GM12878 (cell line): Measurements from ENCODE around the gene ITCH. TPM values are rescaled to one million over a fixed set of nuclear protein-coding genes. Genes with fewer than 3 reads are reported as not detected.

Experiments
- ATAC-seq: fragments of 200-7000 bp; cut with Tn5 transposase; 3 replicates; pipeline ENCODE4 v1.9.1; 2020; ENCODE audit warnings: mild to moderate bottlenecking, moderate library complexity
- BruUV-seq: library from RNA; stranded (reverse); fragments of 400-500 nt; replicated peaks from 2 replicates; lab custom pipeline; 2021; lab: Mats Ljungman, UMichigan
- CTCF ChIA-PET: fragments of 300-600 bp; sonication (Branson Sonifier 250); formaldehyde crosslinking; extraction: SDS; loops from one replicate; lab custom pipeline; 2021; ENCODE audit warnings: inconsistent platforms; lab: Yijun Ruan, JAX
- POLR2A ChIA-PET: fragments of 350-600 bp; formaldehyde crosslinking; extraction: SDS; loops from one replicate; lab custom pipeline; 2021; ENCODE audit warnings: inconsistent platforms; lab: Charles Lee
- RAD21 ChIA-PET: fragments of 300-600 bp; sonication (Branson Sonifier 250); formaldehyde crosslinking; loops from one replicate; lab custom pipeline; 2023; ENCODE audit warnings: antibody characterized with exemption; ENCODE audit not compliant: unreplicated experiment; lab: Charles Lee
- SMC1A ChIA-PET: fragments of 300-600 bp; sonication (Branson Sonifier 250); formaldehyde crosslinking; loops from one replicate; lab custom pipeline; 2023; ENCODE audit not compliant: unreplicated experiment, uncharacterized antibody; lab: Charles Lee
- DNase-seq: peaks from one replicate; pipeline ENCODE4 v3.0.0-alpha.2; 2011; ENCODE audit warnings: low read depth, low spot score
- FAIRE-seq: peaks from 3 replicates; lab custom pipeline; 2011; peaks lifted over from hg19 to GRCh38; lab: Jason Lieb, UNC
- H2AFZ ChIP-seq: 2 replicates; pipeline ENCODE4 v1.6.0; 2011; ENCODE audit warnings: low read depth, low read length, control low read depth; ENCODE audit not compliant: control insufficient read depth
- H3K27ac ChIP-seq: 2 replicates; pipeline ENCODE4 v1.5.1; 2011; ENCODE audit warnings: control low read depth; ENCODE audit not compliant: control insufficient read depth, insufficient read depth
- H3K27me3 ChIP-seq, 2 experiments: replicated peaks in 1 of 2; 2 replicates each; pipeline versions ENCODE4 v1.6.0 to v1.6.1; 2011; ENCODE audit warnings: low read length in 1 of 2; ENCODE audit not compliant: control insufficient read depth in 2 of 2, insufficient read depth in 2 of 2
- H3K36me3 ChIP-seq, 2 experiments: 2 replicates each; pipeline ENCODE4 v1.5.1; 2011; ENCODE audit warnings: low read length in 1 of 2; ENCODE audit not compliant: control insufficient read depth in 2 of 2, insufficient read depth in 2 of 2
- H3K4me1 ChIP-seq: 2 replicates; pipeline ENCODE4 v1.6.1; 2011; ENCODE audit warnings: mild to moderate bottlenecking, low read length, moderate library complexity, mixed read lengths; ENCODE audit not compliant: control insufficient read depth, insufficient read depth
- H3K4me2 ChIP-seq: 2 replicates; pipeline ENCODE4 v1.6.0; 2011; ENCODE audit warnings: control low read depth; ENCODE audit not compliant: control insufficient read depth, insufficient read depth
- H3K4me3 ChIP-seq: fragments of 200-600 bp; sonication (generic); 2 replicates; pipeline ENCODE4 v1.5.1; 2016
- H3K79me2 ChIP-seq: 2 replicates; pipeline ENCODE4 v1.6.0; 2011; ENCODE audit warnings: low read length; ENCODE audit not compliant: control insufficient read depth, insufficient read depth
- H3K9ac ChIP-seq: 2 replicates; pipeline ENCODE4 v1.8.0; 2011; ENCODE audit warnings: low read length, control low read depth, mixed read lengths; ENCODE audit not compliant: control insufficient read depth, insufficient read depth
- H3K9me3 ChIP-seq: replicated peaks from 3 replicates; pipeline ENCODE4 v1.5.1; 2011; ENCODE audit warnings: mild to moderate bottlenecking, low read length; ENCODE audit not compliant: control insufficient read depth, insufficient read depth
- H4K20me1 ChIP-seq: 2 replicates; pipeline ENCODE4 v1.6.0; 2011; ENCODE audit not compliant: control insufficient read depth, insufficient read depth
- CTCF ChIP-seq, 3 experiments: IDR thresholded peaks in 2 of 3; conservative IDR thresholded peaks in 1 of 3; 2 replicates each; pipeline ENCODE4 v1.5.1; 2011; ENCODE audit warnings: low read depth in 3 of 3, low read length in 3 of 3, mild to moderate bottlenecking in 3 of 3, control low read depth in 2 of 3, moderate library complexity in 2 of 3, inconsistent platforms in 1 of 3, mixed read lengths in 1 of 3; ENCODE audit not compliant: control insufficient read depth in 2 of 3, insufficient read depth in 1 of 3; ENCODE audit errors: extremely low read depth in 1 of 3
- E2F8 ChIP-seq: fragments of 450-650 bp; IDR thresholded peaks from 2 replicates; pipeline ENCODE4 v1.6.1; 2018; ENCODE audit warnings: mild to moderate bottlenecking, low read depth, moderate library complexity; ENCODE audit not compliant: partially characterized antibody
- ESRRA ChIP-seq: IDR thresholded peaks from 2 replicates; pipeline ENCODE4 v1.6.1; 2012; ENCODE audit warnings: mild to moderate bottlenecking, low read length, improper control_type of control experiment
- EZH2 ChIP-seq: IDR thresholded peaks from 2 replicates; pipeline ENCODE4 v1.6.1; 2012; ENCODE audit warnings: low read depth, mild to moderate bottlenecking, control low read depth, inconsistent platforms, low read length, borderline replicate concordance; ENCODE audit not compliant: control insufficient read depth
- KDM1A ChIP-seq: fragments of 200-600 bp; sonication (generic); IDR thresholded peaks from 2 replicates; pipeline ENCODE4 v1.6.1; 2016; ENCODE audit warnings: borderline replicate concordance
- NFXL1 ChIP-seq: fragments of 450-650 bp; IDR thresholded peaks from 2 replicates; pipeline ENCODE4 v1.6.1; 2017; ENCODE audit warnings: antibody characterized with exemption, mild to moderate bottlenecking, borderline replicate concordance
- PAX5 ChIP-seq: IDR thresholded peaks from 2 replicates; pipeline ENCODE4 v1.6.1; 2011; ENCODE audit warnings: low read depth, low read length, borderline replicate concordance
- PML ChIP-seq: IDR thresholded peaks from 2 replicates; pipeline ENCODE4 v1.6.1; 2012; ENCODE audit warnings: low read length, inconsistent platforms
- SIN3A ChIP-seq: IDR thresholded peaks from 2 replicates; pipeline ENCODE4 v1.6.1; 2012; ENCODE audit warnings: low read depth, low read length, improper control_type of control experiment
- SIX5 ChIP-seq: IDR thresholded peaks from 2 replicates; pipeline ENCODE4 v1.6.1; 2011; ENCODE audit warnings: mild to moderate bottlenecking, low read depth, low read length, moderate library complexity; ENCODE audit not compliant: severe bottlenecking
- SMC3 ChIP-seq: IDR thresholded peaks from 2 replicates; pipeline ENCODE4 v1.6.1; 2011; ENCODE audit warnings: low read length, improper control_type of control experiment, borderline replicate concordance
- SREBF1 ChIP-seq: IDR thresholded peaks from 2 replicates; pipeline ENCODE4 v1.6.1; 2012; ENCODE audit warnings: mild to moderate bottlenecking, low read length
- SREBF2 ChIP-seq: IDR thresholded peaks from 2 replicates; pipeline ENCODE4 v1.6.1; 2012; ENCODE audit warnings: mild to moderate bottlenecking, low read length
- SUZ12 ChIP-seq: fragments of 200-600 bp; sonication (generic); IDR thresholded peaks from one replicate; pipeline ENCODE4 v1.6.1; 2018; ENCODE audit warnings: antibody characterized with exemption, mild to moderate bottlenecking; ENCODE audit not compliant: unreplicated experiment
- TBL1XR1 ChIP-seq: IDR thresholded peaks from 2 replicates; pipeline ENCODE4 v1.6.1; 2012; ENCODE audit warnings: low read depth, low read length, improper control_type of control experiment
- WGBS: methylation state at CpG from one replicate; pipeline ENCODE4 v1.1.6; 2016; ENCODE audit warnings: low lambda C conversion rate; ENCODE audit not compliant: insufficient replicate concordance, insufficient coverage; ENCODE audit errors: missing lambda C conversion rate; 5-methylcytosine and 5-hydroxymethylcytosine counted together
- in situ Hi-C: fragments of 300-500 bp; cut with MboI; formaldehyde crosslinking; loops from 9 replicates; pipeline ENCODE4 v1.14.3; 2018; ENCODE audit warnings: mixed read lengths
- intact Hi-C: fragments of 100-400 bp; cut with micrococcal nuclease; formaldehyde crosslinking; loops from one replicate; pipeline ENCODE4 v1.14.2; 2022; ENCODE audit not compliant: unreplicated experiment
- polyA plus RNA-seq, 11 experiments: library from polyadenylated mRNA; depleted of rRNA in 4 of 11; unstranded in 6 of 11; stranded (reverse) in 5 of 11; fragments of >200 nt; fragmentation: Nextera tagmentation in 4 of 11; fragmentation: Illumina TruSeq in 1 of 11; extraction: Ambion mirVana in 4 of 11; extraction: Trizol in 1 of 11; gene quantifications; 1 replicate in 1 of 11; 2 replicates in 10 of 11; pipeline versions ENCODE4 v1.2.1 to v1.2.3, GENCODE V29; 2011 to 2016; ENCODE audit warnings: inconsistent platforms in 2 of 11, missing spikeins in 2 of 11, low read depth in 1 of 11
- total RNA-seq, 4 experiments: library from RNA; depleted of rRNA in 3 of 4; stranded (reverse); fragments of >200 nt in 3 of 4; fragmentation: Illumina TruSeq in 1 of 4; extraction: Trizol in 1 of 4; gene quantifications; 2 replicates each; pipeline versions ENCODE4 v1.2.1 to v1.2.3, GENCODE V29; 2013 to 2021

The ITCH gene
- total and polyA plus RNA-seq, 10 of the 15 experiments (the other 5 are each of a cell fraction or from before 2014, with no cell fraction given): 7.5 to 46.1 (median 21.5) TPM

- TF ChIP-seq PAX5: no peak
- peak; percentile 31 to 50 (median 35); a peak in 4 of 6 replicates for TF ChIP-seq CTCF (IDR thresholded peaks at IDR 0.05 in 2 of 3, conservative IDR thresholded peaks at IDR 0.05 in 1 of 3; ENCODE audit: control insufficient read depth in 2 of 3, extremely low read depth in 1 of 3, insufficient read depth in 1 of 3, low read depth in 3 of 3, low read length in 3 of 3)
- TF ChIP-seq, all 136 proteins: peak for 5
These were observed 173.8 kb downstream of the ITCH start (continued) for GRCh38 chr20:34536798-34537394.

- ChIA-PET RAD21 (interaction anchor here (0.6 to 5.7 kb wide), 7 partner anchors 168 to 347 kb away, joined by 3 to 35 read pairs (median 5); no protein-coding TSS in a partner anchor), CTCF (interaction anchor here (0.9 to 5.7 kb wide), 8 partner anchors 26 to 232 kb away, joined by 3 to 93 read pairs (median 6); no protein-coding TSS in a partner anchor), SMC1A (interaction anchor here (0.7 to 5.7 kb wide), 5 partner anchors 136 to 232 kb away, joined by 3 to 50 read pairs (median 7); partner anchors contain the start of gene TP53INP2), POLR2A (interaction anchor here (1.1 kb wide), 1 partner anchor 233 kb away, joined by 3 read pairs; no protein-coding TSS in a partner anchor)
- H3K27me3 ChIP-seq: no peaks in the 10 kb centered on the region
- DNase-seq (no peak), ATAC-seq (no peak), FAIRE-seq (no peak)
- H2AFZ ChIP-seq: no peak overlapping the region
- no peak overlapping the region for H3K27ac ChIP-seq
- in situ Hi-C loops (loop anchor here (5.0 kb wide), 1 partner anchor 230 kb away; no protein-coding TSS in a partner anchor), intact Hi-C loops (loop anchor here (1.0 to 5.0 kb wide), 2 partner anchors 171 to 230 kb away; no protein-coding TSS in a partner anchor)
- H3K4me2 ChIP-seq: no peak overlapping the region
- peaks cover 4% of the 10 kb centered on the region; the same call in 1 of the 2 replicates for H3K4me1 ChIP-seq
- peaks cover 18 to 30% of the 10 kb centered on the region in 2 experiments; a peak in 3 of 4 replicates for H3K36me3 ChIP-seq
- H3K9ac ChIP-seq: no peak overlapping the region
- no peak overlapping the region for H3K4me3 ChIP-seq
- no peaks in the 10 kb centered on the region for H3K79me2 ChIP-seq
- WGBS: 94% methylated on average over 7 of the region's 8 CpGs
- no TSS peak for BruUV-seq
- no peak for TF ChIP-seq NFXL1
- TF ChIP-seq SIX5: no peak
- no peak for TF ChIP-seq SMC3
- no peak for TF ChIP-seq KDM1A
- TF ChIP-seq SUZ12: no peak
- no peak for TF ChIP-seq EZH2
- TF ChIP-seq ESRRA: no peak
- TF ChIP-seq TBL1XR1: no peak
- TF ChIP-seq E2F8: no peak
- TF ChIP-seq SIN3A: no peak
- no peak for TF ChIP-seq PML
- TF ChIP-seq SREBF1: no peak
- no peak for TF ChIP-seq SREBF2
- no peaks in the 10 kb centered on the region for H4K20me1 ChIP-seq
- H3K9me3 ChIP-seq: no peaks in the 10 kb centered on the region
These were observed 174.6 kb downstream of the ITCH start for GRCh38 chr20:34537651-34538050.
